ENCODE measurements around the gene CYP11A1.
A peak's percentile ranks its signal among the peaks of the same experiment; 100 is the strongest.

Gene CYP11A1

DNA sequence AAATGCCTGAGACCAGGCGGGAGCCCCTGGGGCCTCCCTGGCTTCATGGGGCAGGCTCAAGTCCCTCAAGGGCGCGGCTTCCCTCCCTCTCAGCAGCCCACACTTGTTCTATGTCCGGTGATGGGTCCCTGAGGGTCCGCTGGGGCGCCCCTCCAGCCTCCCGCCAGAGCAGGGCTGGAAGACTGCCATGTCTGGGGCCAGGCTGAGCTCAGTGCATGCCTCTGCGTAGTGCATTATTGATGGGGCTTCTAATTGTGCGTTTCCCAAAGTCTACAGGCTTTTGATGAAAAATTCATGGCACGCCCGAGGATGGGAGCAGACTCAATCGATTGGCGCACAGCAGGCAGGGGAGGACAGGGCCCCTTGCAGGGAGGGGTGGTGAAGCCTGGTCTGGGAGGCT lies 51.3 kb downstream of the CYP11A1 start:
- TF ChIP-seq CTCF (IDR thresholded peaks at IDR 0.05; ENCODE audit: low read length) (no peak), EZH2phosphoT487 (IDR thresholded peaks at IDR 0.05; ENCODE audit: low read length) (no peak), EZH2 (optimal IDR thresholded peaks at IDR 0.05; ENCODE audit: low read depth, low read length) (no peak)
- no peaks in the 10 kb centered on the region for H4K20me1 ChIP-seq (ENCODE audit: insufficient read depth, low read length)
- H3K27me3 ChIP-seq (replicated peaks; ENCODE audit: insufficient read depth, low read length) = peaks cover 38% of the 10 kb centered on the region
- no peak overlapping the region for H3K4me2 ChIP-seq (ENCODE audit: low read depth, low read length)
- H3K27ac ChIP-seq (ENCODE audit: low read length) = no peak overlapping the region
- H3K9me3 ChIP-seq (replicated peaks; ENCODE audit: insufficient read depth, low read length) = no peaks in the 10 kb centered on the region
- DNase-seq = no peak
- H3F3A ChIP-seq (ENCODE audit: insufficient read depth, low read length) = no peaks in the 10 kb centered on the region
- no peak overlapping the region for H3K4me3 ChIP-seq (ENCODE audit: low read length)
- H3K4me1 ChIP-seq (ENCODE audit: low read length) = no peaks in the 10 kb centered on the region
- no peak overlapping the region for H3K9ac ChIP-seq (ENCODE audit: low read length)
- H2AFZ ChIP-seq (ENCODE audit: low read length) = no peak overlapping the region
- H3K9me2 ChIP-seq (replicated peaks; ENCODE audit: insufficient read depth, low read length) = no peaks in the 10 kb centered on the region
- no peaks in the 10 kb centered on the region for H3K79me2 ChIP-seq (ENCODE audit: low read length)
- H3K36me3 ChIP-seq (replicated peaks; ENCODE audit: insufficient read depth, low read length) = no peaks in the 10 kb centered on the region

DNA sequence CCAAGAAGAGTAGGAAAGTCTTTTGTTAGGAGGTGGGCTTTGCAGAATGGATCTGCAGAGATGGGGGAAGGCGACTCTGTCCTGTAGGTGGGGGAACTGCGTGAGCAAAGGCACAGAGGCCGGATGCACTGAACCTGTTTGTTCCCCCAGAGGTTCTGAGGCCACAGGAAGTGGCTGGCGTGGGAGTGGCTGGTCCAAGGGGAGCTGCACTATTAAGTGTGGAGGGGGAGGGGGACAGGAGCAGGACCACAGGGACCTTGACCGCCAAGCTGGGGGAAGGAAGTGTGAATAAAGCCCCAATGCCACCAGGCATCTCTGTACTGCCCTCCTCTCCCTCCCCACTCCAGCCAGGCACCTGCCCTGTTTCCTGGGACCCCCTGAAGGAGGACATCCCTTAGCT lies 51.8 kb downstream of the CYP11A1 start:
- TF ChIP-seq EZH2phosphoT487 (IDR thresholded peaks at IDR 0.05; ENCODE audit: low read length) (no peak), EZH2 (optimal IDR thresholded peaks at IDR 0.05; ENCODE audit: low read depth, low read length) (no peak), CTCF (IDR thresholded peaks at IDR 0.05; ENCODE audit: low read length) (no peak)
- no peaks in the 10 kb centered on the region for H3K4me1 ChIP-seq (ENCODE audit: low read length)
- peak; percentile 19 for DNase-seq
- no peaks in the 10 kb centered on the region for H3K36me3 ChIP-seq (replicated peaks; ENCODE audit: insufficient read depth, low read length)
- no peak overlapping the region for H3K9ac ChIP-seq (ENCODE audit: low read length)
- no peak overlapping the region for H3K27ac ChIP-seq (ENCODE audit: low read length)
- no peaks in the 10 kb centered on the region for H3F3A ChIP-seq (ENCODE audit: insufficient read depth, low read length)
- H3K79me2 ChIP-seq (ENCODE audit: low read length) = no peaks in the 10 kb centered on the region
- H3K27me3 ChIP-seq (replicated peaks; ENCODE audit: insufficient read depth, low read length) = peaks cover 40% of the 10 kb centered on the region
- no peak overlapping the region for H3K4me3 ChIP-seq (ENCODE audit: low read length)
- no peaks in the 10 kb centered on the region for H4K20me1 ChIP-seq (ENCODE audit: insufficient read depth, low read length)
- H3K9me3 ChIP-seq (replicated peaks; ENCODE audit: insufficient read depth, low read length) = no peaks in the 10 kb centered on the region
- H2AFZ ChIP-seq (ENCODE audit: low read length) = no peak overlapping the region
- no peaks in the 10 kb centered on the region for H3K9me2 ChIP-seq (replicated peaks; ENCODE audit: insufficient read depth, low read length)
- H3K4me2 ChIP-seq (ENCODE audit: low read depth, low read length) = no peak overlapping the region

DNA sequence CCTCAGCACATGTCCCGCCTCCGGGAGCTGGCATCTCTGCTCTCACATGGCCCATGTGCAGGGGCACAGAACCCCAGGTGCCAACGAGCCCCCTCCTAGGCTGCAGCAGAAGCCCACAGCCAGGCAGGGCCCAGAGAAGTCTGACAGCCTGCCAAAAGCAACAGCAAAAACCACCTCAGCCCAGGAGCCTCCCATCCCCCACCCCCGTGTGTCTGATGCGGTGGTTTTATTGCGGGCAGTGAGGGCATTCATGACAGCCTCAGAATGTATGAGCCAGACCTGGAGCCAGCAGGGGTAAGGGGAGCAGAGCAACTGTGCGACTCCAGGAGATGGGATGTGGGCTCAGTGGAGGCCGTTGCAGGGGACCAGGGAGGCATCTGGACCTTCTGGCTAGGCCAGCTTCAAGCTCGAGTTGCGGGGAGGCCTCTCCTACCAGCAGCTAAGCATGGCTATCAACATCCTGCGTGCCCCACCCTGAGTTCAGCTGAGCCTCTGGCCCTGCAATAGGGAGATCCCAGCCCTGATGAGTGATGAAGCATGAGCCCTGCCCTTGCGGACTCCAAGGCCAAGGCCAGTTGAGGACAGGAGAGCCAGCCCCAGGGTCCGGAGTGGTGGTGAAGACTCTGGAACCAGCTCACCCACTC lies 52.5 kb downstream of the CYP11A1 start:
- Histone ChIP-seq H3K4me2 (ENCODE audit: low read depth, low read length) (no peak overlapping the region), H4K20me1 (ENCODE audit: insufficient read depth, low read length) (no peaks in the 10 kb centered on the region), H3K27ac (ENCODE audit: low read length) (no peak overlapping the region), H3K79me2 (ENCODE audit: low read length) (no peaks in the 10 kb centered on the region), H3K9me2 (replicated peaks; ENCODE audit: insufficient read depth, low read length) (no peaks in the 10 kb centered on the region), H3K36me3 (replicated peaks; ENCODE audit: insufficient read depth, low read length) (no peaks in the 10 kb centered on the region), H2AFZ (ENCODE audit: low read length) (no peak overlapping the region), H3K9me3 (replicated peaks; ENCODE audit: insufficient read depth, low read length) (no peaks in the 10 kb centered on the region), H3K4me1 (ENCODE audit: low read length) (no peaks in the 10 kb centered on the region), H3K4me3 (ENCODE audit: low read length) (no peak overlapping the region), H3F3A (ENCODE audit: insufficient read depth, low read length) (no peaks in the 10 kb centered on the region), H3K27me3 (replicated peaks; ENCODE audit: insufficient read depth, low read length) (peaks cover 46% of the 10 kb centered on the region), H3K9ac (ENCODE audit: low read length) (no peak overlapping the region)
- no peak for DNase-seq
- TF ChIP-seq EZH2 (optimal IDR thresholded peaks at IDR 0.05; ENCODE audit: low read depth, low read length) (no peak), EZH2phosphoT487 (IDR thresholded peaks at IDR 0.05; ENCODE audit: low read length) (no peak), CTCF (IDR thresholded peaks at IDR 0.05; ENCODE audit: low read length) (no peak)

Measured in MM.1S (cell line).